GM21723 (cell line): Measurements from ENCODE around the gene DNAJC17.

Experiments used
- ATAC-seq: cut with Tn5 transposase; IDR thresholded peaks from one replicate; pipeline ENCODE4 v1.9.1; 2021; ENCODE audit warnings: mild to moderate bottlenecking, moderate library complexity; ENCODE audit not compliant: unreplicated experiment

Gene DNAJC17

GRCh38 chr15:40830884-40831283 lies 23.6 kb upstream of the DNAJC17 start:
- ATAC-seq = no peak

- ATAC-seq = no peak
These were observed 21.8 kb upstream of the DNAJC17 start for GRCh38 chr15:40829115-40829514.

- ATAC-seq = no peak
These were observed 21.3 kb upstream of the DNAJC17 start, which contains the start of gene PPP1R14D for GRCh38 chr15:40828447-40829036. PPP1R14D (minus strand) TSS chr15:40828708; CDS start chr15:40828641, 67 bp downstream.

GRCh38 chr15:40826423-40827075 lies 19.3 kb upstream of the DNAJC17 start:
- ATAC-seq = no peak

GRCh38 chr15:40825661-40826422 lies 18.6 kb upstream of the DNAJC17 start:
- no peak for ATAC-seq

GRCh38 chr15:40823572-40824343 lies 16.5 kb upstream of the DNAJC17 start:
- no peak for ATAC-seq

GRCh38 chr15:40821195-40821594 lies 13.9 kb upstream of the DNAJC17 start:
- ATAC-seq = no peak

- no peak for ATAC-seq
These were observed 11.8 kb upstream of the DNAJC17 start for GRCh38 chr15:40819048-40819447.

- no peak for ATAC-seq
These were observed 7.9 kb upstream of the DNAJC17 start for GRCh38 chr15:40815042-40815698.

GRCh38 chr15:40812721-40813425 lies 5.6 kb upstream of the DNAJC17 start:
- ATAC-seq = no peak

- no peak for ATAC-seq
These were observed 1.7 kb upstream of the DNAJC17 start for GRCh38 chr15:40808861-40809450.

- ATAC-seq = no peak
These were observed 702 bp upstream of the DNAJC17 start for GRCh38 chr15:40807888-40808461.

GRCh38 chr15:40806672-40807027 lies 623 bp downstream of the DNAJC17 start:
- no peak for ATAC-seq

- ATAC-seq = no peak
These were observed 3.6 kb downstream of the DNAJC17 start for GRCh38 chr15:40803688-40804087.

GRCh38 chr15:40803076-40803475 lies 4.2 kb downstream of the DNAJC17 start:
- no peak for ATAC-seq

- no peak for ATAC-seq
These were observed 7.8 kb downstream of the DNAJC17 start for GRCh38 chr15:40799523-40799922.

- no peak for ATAC-seq
These were observed 10.8 kb downstream of the DNAJC17 start for GRCh38 chr15:40796512-40796911.

- no peak for ATAC-seq
These were observed 11.2 kb downstream of the DNAJC17 start for GRCh38 chr15:40796041-40796440.

- ATAC-seq = no peak
These were observed 13.9 kb downstream of the DNAJC17 start for GRCh38 chr15:40793216-40793989.
